Neural cell (in vitro differentiated cells): ENCODE measurements around the gene EBLN2. TPM values are rescaled to one million over a fixed set of nuclear protein-coding genes. Genes with fewer than 3 reads are reported as not detected.

Experiments used
- H2AFZ ChIP-seq: fragments of 200-600, 300-800 bp; sonication (generic), shearing (Covaris generic); 2 replicates; pipeline ENCODE4 v1.6.0; 2014; ENCODE audit warnings: low read depth, mild to moderate bottlenecking, antibody characterized with exemption, low read length, moderate library complexity
- H3F3A ChIP-seq: fragments of 200-600 bp; shearing (Covaris generic); 2 replicates; pipeline ENCODE4 v1.6.1; 2016; ENCODE audit warnings: mild to moderate bottlenecking, moderate library complexity, mixed read lengths, antibody characterized with exemption, low read length; ENCODE audit not compliant: insufficient read depth, poor library complexity, severe bottlenecking
- H3K27ac ChIP-seq: fragments of 200-600, 300-800 bp; sonication (generic), shearing (Covaris generic); 2 replicates; pipeline ENCODE4 v1.5.1; 2014; ENCODE audit warnings: mild to moderate bottlenecking, low read length, moderate library complexity
- H3K27me3 ChIP-seq: fragments of 300-800, 200-600 bp; sonication (generic), shearing (Covaris generic); 2 replicates; pipeline ENCODE4 v1.6.0; 2014; ENCODE audit warnings: mild to moderate bottlenecking, low read depth, low read length, moderate library complexity; ENCODE audit not compliant: insufficient read depth
- H3K36me3 ChIP-seq: fragments of 300-800, 200-600 bp; sonication (generic), shearing (Covaris generic); 2 replicates; pipeline ENCODE4 v1.5.1; 2014; ENCODE audit warnings: mild to moderate bottlenecking, antibody characterized with exemption, low read length, moderate library complexity; ENCODE audit not compliant: insufficient read depth
- H3K4me2 ChIP-seq: fragments of 300-800, 200-600 bp; sonication (generic), shearing (Covaris generic); 2 replicates; pipeline ENCODE4 v1.6.0; 2014; ENCODE audit warnings: mild to moderate bottlenecking, low read length
- H3K4me3 ChIP-seq: fragments of 300-800, 200-600 bp; sonication (generic), shearing (Covaris generic); 2 replicates; pipeline ENCODE4 v1.5.1; 2014; ENCODE audit warnings: mild to moderate bottlenecking, low read length, moderate library complexity
- H3K79me2 ChIP-seq: fragments of 200-600 bp; shearing (Covaris generic); replicated peaks from 2 replicates; pipeline ENCODE4 v1.6.0; 2014; ENCODE audit warnings: mild to moderate bottlenecking, low read length, moderate library complexity; ENCODE audit not compliant: insufficient read depth
- H3K9ac ChIP-seq: fragments of 300-800, 200-600 bp; sonication (generic), shearing (Covaris generic); 2 replicates; pipeline ENCODE4 v1.6.1; 2016; ENCODE audit warnings: mild to moderate bottlenecking, low read length, mixed read lengths
- H3K9me2 ChIP-seq: fragments of 200-600 bp; shearing (Covaris generic); 2 replicates; pipeline ENCODE4 v1.6.1; 2016; ENCODE audit warnings: mild to moderate bottlenecking, low read length, mixed read lengths; ENCODE audit not compliant: insufficient read depth
- H3K9me3 ChIP-seq: fragments of 200-600, 300-800 bp; sonication (generic), shearing (Covaris generic); 2 replicates; pipeline ENCODE4 v1.6.1; 2016; ENCODE audit warnings: mild to moderate bottlenecking, mixed run types, low read length, moderate library complexity, mixed read lengths
- H4K20me1 ChIP-seq: fragments of 200-600 bp; shearing (Covaris generic); 2 replicates; pipeline ENCODE4 v1.6.1; 2016; ENCODE audit warnings: mild to moderate bottlenecking, mixed run types; ENCODE audit not compliant: insufficient read depth
- EP300 ChIP-seq: fragments of 450-650 bp; conservative IDR thresholded peaks from 2 replicates; pipeline ENCODE4 v1.6.1; 2014; ENCODE audit warnings: antibody characterized with exemption, mild to moderate bottlenecking, moderate library complexity; ENCODE audit not compliant: poor library complexity, severe bottlenecking
- EZH2 ChIP-seq: fragments of 200-600, 300-800 bp; shearing (Covaris generic), sonication (generic); IDR thresholded peaks from 2 replicates; pipeline ENCODE4 v1.6.1; 2014; ENCODE audit warnings: antibody characterized with exemption, low read length, borderline replicate concordance, mild to moderate bottlenecking; ENCODE audit not compliant: insufficient read depth, poor library complexity, severe bottlenecking
- MXI1 ChIP-seq: fragments of 450-650 bp; conservative IDR thresholded peaks from 2 replicates; pipeline ENCODE4 v1.6.1; 2014; ENCODE audit warnings: antibody characterized with exemption, mild to moderate bottlenecking; ENCODE audit not compliant: poor library complexity, severe bottlenecking
- POLR2AphosphoS5 ChIP-seq: IDR thresholded peaks from 2 replicates; pipeline ENCODE4 v1.6.1; 2012
- RAD21 ChIP-seq: fragments of 450-650 bp; conservative IDR thresholded peaks from 2 replicates; pipeline ENCODE4 v1.6.1; 2014; ENCODE audit warnings: antibody characterized with exemption, mild to moderate bottlenecking, moderate library complexity
- TAF1 ChIP-seq: IDR thresholded peaks from 2 replicates; pipeline ENCODE4 v1.6.1; 2012; ENCODE audit warnings: low read depth
- polyA plus RNA-seq: library from polyadenylated mRNA; depleted of rRNA; stranded (reverse); fragments of >200 nt; gene quantifications from 2 replicates; pipeline ENCODE4 v1.2.3, GENCODE V29; 2014
- TF ChIP-seq, protein P1 (sequence below): fragments of 450-650 bp; IDR thresholded peaks from 2 replicates; pipeline ENCODE4 v1.5.1; 2014; ENCODE audit warnings: antibody characterized with exemption, mild to moderate bottlenecking, moderate library complexity; ENCODE audit not compliant: poor library complexity, severe bottlenecking
- TF ChIP-seq, protein P2 (sequence below): IDR thresholded peaks from 2 replicates; pipeline ENCODE4 v1.6.1; 2012; ENCODE audit warnings: borderline replicate concordance

The EBLN2 gene
- polyA plus RNA-seq, 1 donor from 2014 or later: 8.3 TPM

DNA sequence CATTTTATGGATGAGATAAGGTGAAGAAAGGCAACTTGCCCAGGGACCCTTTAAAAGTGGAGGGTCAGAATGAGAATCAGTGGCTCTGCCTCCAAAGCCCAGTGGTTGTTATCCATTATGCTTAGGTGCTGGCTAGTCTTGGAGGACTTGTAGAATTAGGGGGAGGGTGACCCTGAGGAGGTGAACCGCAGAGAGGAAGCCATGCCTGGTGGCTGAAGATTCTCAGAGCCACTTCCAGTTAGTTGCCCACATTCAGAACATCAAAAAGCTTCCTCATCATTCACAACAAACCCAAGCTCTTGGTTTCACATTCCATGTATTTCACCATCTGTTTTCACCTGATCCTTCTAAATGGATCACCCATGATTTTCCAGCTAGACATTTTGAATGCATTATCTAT, 11.2 kb downstream of the EBLN2 start:
- H3K9me3 ChIP-seq: no peaks in the 10 kb centered on the region
- no peaks in the 10 kb centered on the region for H3K27me3 ChIP-seq
- no peak overlapping the region for H3K4me2 ChIP-seq
- H3K36me3 ChIP-seq: no peaks in the 10 kb centered on the region
- H4K20me1 ChIP-seq: no peaks in the 10 kb centered on the region
- H3K9me2 ChIP-seq: no peaks in the 10 kb centered on the region
- no peak overlapping the region for H2AFZ ChIP-seq
- H3F3A ChIP-seq: no peaks in the 10 kb centered on the region
- no peak overlapping the region for H3K27ac ChIP-seq
- H3K79me2 ChIP-seq: no peaks in the 10 kb centered on the region
- H3K9ac ChIP-seq: no peak overlapping the region
- TF ChIP-seq TAF1: no peak
- no peak for TF ChIP-seq RAD21
- TF ChIP-seq, protein P1, sequence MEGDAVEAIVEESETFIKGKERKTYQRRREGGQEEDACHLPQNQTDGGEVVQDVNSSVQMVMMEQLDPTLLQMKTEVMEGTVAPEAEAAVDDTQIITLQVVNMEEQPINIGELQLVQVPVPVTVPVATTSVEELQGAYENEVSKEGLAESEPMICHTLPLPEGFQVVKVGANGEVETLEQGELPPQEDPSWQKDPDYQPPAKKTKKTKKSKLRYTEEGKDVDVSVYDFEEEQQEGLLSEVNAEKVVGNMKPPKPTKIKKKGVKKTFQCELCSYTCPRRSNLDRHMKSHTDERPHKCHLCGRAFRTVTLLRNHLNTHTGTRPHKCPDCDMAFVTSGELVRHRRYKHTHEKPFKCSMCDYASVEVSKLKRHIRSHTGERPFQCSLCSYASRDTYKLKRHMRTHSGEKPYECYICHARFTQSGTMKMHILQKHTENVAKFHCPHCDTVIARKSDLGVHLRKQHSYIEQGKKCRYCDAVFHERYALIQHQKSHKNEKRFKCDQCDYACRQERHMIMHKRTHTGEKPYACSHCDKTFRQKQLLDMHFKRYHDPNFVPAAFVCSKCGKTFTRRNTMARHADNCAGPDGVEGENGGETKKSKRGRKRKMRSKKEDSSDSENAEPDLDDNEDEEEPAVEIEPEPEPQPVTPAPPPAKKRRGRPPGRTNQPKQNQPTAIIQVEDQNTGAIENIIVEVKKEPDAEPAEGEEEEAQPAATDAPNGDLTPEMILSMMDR: no peak
- H3K4me3 ChIP-seq: no peak overlapping the region

DNA sequence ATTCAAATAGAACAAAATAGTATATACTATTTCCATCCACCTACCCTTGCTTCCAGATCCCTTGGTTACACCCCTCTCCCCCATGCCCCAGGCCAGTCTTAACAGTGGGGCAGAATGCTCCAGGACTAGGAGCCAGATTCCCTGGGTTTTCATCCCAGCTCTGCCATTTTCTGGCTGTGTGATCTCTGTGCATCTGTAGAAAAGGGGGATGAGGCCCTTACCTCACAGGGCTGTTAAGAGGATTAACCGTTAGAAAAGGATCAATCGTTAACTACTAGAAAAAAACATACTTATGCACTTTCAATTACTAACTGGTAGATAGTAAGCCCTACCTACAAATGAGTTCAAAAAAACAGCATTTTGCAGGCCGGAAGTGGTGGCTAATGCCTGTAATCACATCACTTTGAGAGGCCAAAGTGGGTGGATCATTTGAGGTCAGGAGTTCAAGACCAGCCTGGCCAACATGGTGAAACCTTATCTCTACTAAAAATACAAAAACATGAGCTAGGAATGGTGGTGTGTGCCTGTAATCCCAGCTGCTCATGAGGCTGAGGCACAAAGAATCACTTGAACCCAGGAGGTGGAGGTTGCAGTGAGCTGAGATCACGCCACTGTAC, 11.7 kb downstream of the EBLN2 start:
- Histone ChIP-seq H3F3A (no peaks in the 10 kb centered on the region), H3K79me2 (no peaks in the 10 kb centered on the region), H3K4me2 (no peak overlapping the region), H4K20me1 (no peaks in the 10 kb centered on the region), H3K9me2 (no peaks in the 10 kb centered on the region), H3K27ac (no peak overlapping the region), H3K9me3 (no peaks in the 10 kb centered on the region), H2AFZ (no peak overlapping the region), H3K36me3 (no peaks in the 10 kb centered on the region), H3K27me3 (no peaks in the 10 kb centered on the region), H3K9ac (no peak overlapping the region), H3K4me3 (no peak overlapping the region)
- TF ChIP-seq, protein P2, sequence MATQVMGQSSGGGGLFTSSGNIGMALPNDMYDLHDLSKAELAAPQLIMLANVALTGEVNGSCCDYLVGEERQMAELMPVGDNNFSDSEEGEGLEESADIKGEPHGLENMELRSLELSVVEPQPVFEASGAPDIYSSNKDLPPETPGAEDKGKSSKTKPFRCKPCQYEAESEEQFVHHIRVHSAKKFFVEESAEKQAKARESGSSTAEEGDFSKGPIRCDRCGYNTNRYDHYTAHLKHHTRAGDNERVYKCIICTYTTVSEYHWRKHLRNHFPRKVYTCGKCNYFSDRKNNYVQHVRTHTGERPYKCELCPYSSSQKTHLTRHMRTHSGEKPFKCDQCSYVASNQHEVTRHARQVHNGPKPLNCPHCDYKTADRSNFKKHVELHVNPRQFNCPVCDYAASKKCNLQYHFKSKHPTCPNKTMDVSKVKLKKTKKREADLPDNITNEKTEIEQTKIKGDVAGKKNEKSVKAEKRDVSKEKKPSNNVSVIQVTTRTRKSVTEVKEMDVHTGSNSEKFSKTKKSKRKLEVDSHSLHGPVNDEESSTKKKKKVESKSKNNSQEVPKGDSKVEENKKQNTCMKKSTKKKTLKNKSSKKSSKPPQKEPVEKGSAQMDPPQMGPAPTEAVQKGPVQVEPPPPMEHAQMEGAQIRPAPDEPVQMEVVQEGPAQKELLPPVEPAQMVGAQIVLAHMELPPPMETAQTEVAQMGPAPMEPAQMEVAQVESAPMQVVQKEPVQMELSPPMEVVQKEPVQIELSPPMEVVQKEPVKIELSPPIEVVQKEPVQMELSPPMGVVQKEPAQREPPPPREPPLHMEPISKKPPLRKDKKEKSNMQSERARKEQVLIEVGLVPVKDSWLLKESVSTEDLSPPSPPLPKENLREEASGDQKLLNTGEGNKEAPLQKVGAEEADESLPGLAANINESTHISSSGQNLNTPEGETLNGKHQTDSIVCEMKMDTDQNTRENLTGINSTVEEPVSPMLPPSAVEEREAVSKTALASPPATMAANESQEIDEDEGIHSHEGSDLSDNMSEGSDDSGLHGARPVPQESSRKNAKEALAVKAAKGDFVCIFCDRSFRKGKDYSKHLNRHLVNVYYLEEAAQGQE: no peak
- TF ChIP-seq TAF1 (no peak), POLR2AphosphoS5 (no peak), RAD21 (no peak), EP300 (no peak), EZH2 (no peak), MXI1 (no peak)
- TF ChIP-seq, protein P1: no peak
